H1 (cell line): ENCODE measurements around the gene DNAJA1. TPM values are rescaled to one million over a fixed set of nuclear protein-coding genes. Genes with fewer than 3 reads are reported as not detected.

Source experiments
- CTCF ChIA-PET: fragments of 300-600 bp; sonication (Branson Sonifier 250); formaldehyde crosslinking; loops from one replicate; lab custom pipeline; 2021; ENCODE audit not compliant: partially characterized antibody; lab: Charles Lee
- POLR2A ChIA-PET: fragments of 300-600 bp; sonication (Branson Sonifier 250); formaldehyde crosslinking; loops from one replicate; lab custom pipeline; 2021; ENCODE audit warnings: inconsistent platforms; ENCODE audit not compliant: partially characterized antibody; lab: Charles Lee
- DNase-seq, 2 experiments: peaks; one replicate each; pipeline versions ENCODE4 v3.0.0 to v3.0.0-alpha.2; 2010 to 2022; ENCODE audit warnings: low spot score in 2 of 2, low read depth in 1 of 2, mixed read lengths in 1 of 2
- FAIRE-seq: peaks from 2 replicates; lab custom pipeline; 2011; peaks lifted over from hg19 to GRCh38; lab: Jason Lieb, UNC
- H2AFZ ChIP-seq: 2 replicates; pipeline ENCODE4 v1.8.1; 2012; ENCODE audit warnings: low read length, inconsistent platforms
- H2AK5ac ChIP-seq: 2 replicates; pipeline ENCODE4 v1.6.1; 2013; ENCODE audit warnings: low read depth, low read length
- H2BK120ac ChIP-seq: replicated peaks from 2 replicates; pipeline ENCODE3; 2013; ENCODE audit warnings: low read depth, low read length, inconsistent platforms
- H2BK12ac ChIP-seq: 2 replicates; pipeline ENCODE4 v1.6.1; 2013; ENCODE audit warnings: low read depth, low read length
- H2BK15ac ChIP-seq: 2 replicates; pipeline ENCODE4 v1.6.1; 2013; ENCODE audit warnings: low read length
- H2BK20ac ChIP-seq: 2 replicates; pipeline ENCODE4 v1.6.1; 2013; ENCODE audit warnings: low read length
- H2BK5ac ChIP-seq: 2 replicates; pipeline ENCODE4 v1.6.1; 2013; ENCODE audit warnings: low read depth, low read length
- H3K14ac ChIP-seq: 2 replicates; pipeline ENCODE4 v1.6.1; 2013; ENCODE audit warnings: inconsistent platforms; ENCODE audit not compliant: insufficient read length
- H3K18ac ChIP-seq: 2 replicates; pipeline ENCODE4 v1.6.1; 2013; ENCODE audit warnings: low read length; ENCODE audit errors: extremely low read depth
- H3K23ac ChIP-seq: 2 replicates; pipeline ENCODE4 v1.6.1; 2013; ENCODE audit warnings: inconsistent platforms; ENCODE audit not compliant: insufficient read length
- H3K23me2 ChIP-seq: 2 replicates; pipeline ENCODE4 v1.6.1; 2013; ENCODE audit warnings: low read depth, low read length
- H3K27ac ChIP-seq: 2 replicates; pipeline ENCODE4 v1.6.1; 2011; ENCODE audit warnings: low read depth, low read length, inconsistent platforms
- H3K27me3 ChIP-seq, 4 experiments: replicated peaks in 1 of 4; 1 replicate in 1 of 4; 2 replicates in 3 of 4; pipeline versions ENCODE4 v1.6.1 to v1.8.1; 2011 to 2013; ENCODE audit warnings: low read length in 3 of 4, mild to moderate bottlenecking in 3 of 4, inconsistent platforms in 2 of 4, mixed read lengths in 2 of 4, moderate library complexity in 1 of 4; ENCODE audit not compliant: control insufficient read depth in 3 of 4, insufficient read depth in 3 of 4; ENCODE audit errors: extremely low read depth in 1 of 4
- H3K36me3 ChIP-seq, 4 experiments: 2 replicates each; pipeline versions ENCODE4 v1.6.1 to v1.8.1; 2011 to 2013; ENCODE audit warnings: mild to moderate bottlenecking in 4 of 4, low read length in 3 of 4, moderate library complexity in 2 of 4, control low read depth in 1 of 4, inconsistent platforms in 1 of 4; ENCODE audit not compliant: insufficient read depth in 4 of 4, control insufficient read depth in 2 of 4
- H3K4ac ChIP-seq: replicated peaks from 2 replicates; pipeline ENCODE3; 2013; ENCODE audit warnings: low read length, low read depth, mixed read lengths, inconsistent platforms; ENCODE audit not compliant: insufficient read length
- H3K4me1 ChIP-seq, 4 experiments: replicated peaks in 1 of 4; 1 replicate in 1 of 4; 2 replicates in 3 of 4; pipeline versions ENCODE4 v1.6.1 to v1.8.1; 2011 to 2013; ENCODE audit warnings: low read length in 3 of 4, inconsistent platforms in 2 of 4, mixed read lengths in 1 of 4; ENCODE audit not compliant: insufficient read depth in 4 of 4, control insufficient read depth in 3 of 4
- H3K4me2 ChIP-seq, 2 experiments: 2 replicates each; pipeline versions ENCODE4 v1.6.1 to v1.8.1; 2011 to 2013; ENCODE audit warnings: low read depth in 2 of 2, low read length in 2 of 2, control low read depth in 1 of 2, inconsistent platforms in 1 of 2, mild to moderate bottlenecking in 1 of 2; ENCODE audit not compliant: insufficient read depth in 1 of 2
- H3K4me3 ChIP-seq, 4 experiments: fragments of 200-600, 300-600 bp in 1 of 4; sonication (generic), shearing (Covaris generic), sonication (Bioruptor Twin) in 1 of 4; 2 replicates each; pipeline versions ENCODE4 v1.5.1 to v1.8.1; 2011 to 2016; ENCODE audit warnings: low read length in 4 of 4, low read depth in 3 of 4, control low read depth in 2 of 4, inconsistent platforms in 2 of 4, mild to moderate bottlenecking in 2 of 4, mixed read lengths in 1 of 4, moderate library complexity in 1 of 4; ENCODE audit not compliant: insufficient read depth in 2 of 4; ENCODE audit errors: extremely low read depth in 1 of 4
- H3K56ac ChIP-seq: replicated peaks from 2 replicates; pipeline ENCODE3; 2013; ENCODE audit warnings: low read depth, mild to moderate bottlenecking, mixed read lengths, low read length, inconsistent platforms; ENCODE audit not compliant: insufficient read length
- H3K79me1 ChIP-seq: 2 replicates; pipeline ENCODE4 v1.6.1; 2013; ENCODE audit warnings: low read depth, low read length, control low read depth
- H3K79me2 ChIP-seq, 2 experiments: 2 replicates each; pipeline versions ENCODE4 v1.6.1 to v1.8.1; 2012 to 2013; ENCODE audit warnings: low read length in 2 of 2, mild to moderate bottlenecking in 2 of 2, inconsistent platforms in 1 of 2; ENCODE audit not compliant: insufficient read depth in 2 of 2, control insufficient read depth in 1 of 2
- H3K9ac ChIP-seq, 4 experiments: replicated peaks in 1 of 4; 1 replicate in 1 of 4; 2 replicates in 3 of 4; pipeline versions ENCODE4 v1.6.1 to v1.8.1; 2011 to 2013; ENCODE audit warnings: low read depth in 3 of 4, low read length in 3 of 4, control low read depth in 2 of 4, mild to moderate bottlenecking in 2 of 4, moderate library complexity in 2 of 4, inconsistent platforms in 1 of 4; ENCODE audit errors: extremely low read depth in 1 of 4
- H3K9me3 ChIP-seq, 2 experiments: 2 replicates each; pipeline versions ENCODE4 v1.6.1 to v1.8.1; 2012 to 2013; ENCODE audit warnings: mild to moderate bottlenecking in 2 of 2, moderate library complexity in 2 of 2, control low read depth in 1 of 2, inconsistent platforms in 1 of 2, low read depth in 1 of 2, low read length in 1 of 2, mixed read lengths in 1 of 2; ENCODE audit not compliant: insufficient read depth in 2 of 2
- H4K20me1 ChIP-seq, 2 experiments: replicated peaks in 1 of 2; 2 replicates each; pipeline versions ENCODE3 to v1.8.1; 2011 to 2013; ENCODE audit warnings: inconsistent platforms in 2 of 2, low read length in 2 of 2, mild to moderate bottlenecking in 1 of 2; ENCODE audit not compliant: insufficient read depth in 2 of 2, control insufficient read depth in 1 of 2
- H4K5ac ChIP-seq: 2 replicates; pipeline ENCODE4 v1.6.1; 2013; ENCODE audit warnings: low read length, low read depth, mixed read lengths, inconsistent platforms; ENCODE audit not compliant: insufficient read length
- H4K8ac ChIP-seq: 2 replicates; pipeline ENCODE4 v1.8.0; 2013; ENCODE audit warnings: mild to moderate bottlenecking, moderate library complexity, low read length, inconsistent platforms; ENCODE audit not compliant: insufficient read depth; ENCODE audit errors: extremely low read depth
- H4K91ac ChIP-seq: replicated peaks from 2 replicates; pipeline ENCODE3; 2013; ENCODE audit warnings: low read length, mixed read lengths, inconsistent platforms; ENCODE audit not compliant: insufficient read length
- BACH1 ChIP-seq: IDR thresholded peaks from 2 replicates; pipeline ENCODE4 v1.6.1; 2012; ENCODE audit warnings: low read length, improper control_type of control experiment
- KDM1A ChIP-seq: fragments of 200-600, 300-600 bp; sonication (generic); IDR thresholded peaks from 2 replicates; pipeline ENCODE4 v1.7.1; 2016; ENCODE audit warnings: mild to moderate bottlenecking, low read length, borderline replicate concordance
- KDM5A ChIP-seq: fragments of 200-600 bp; IDR thresholded peaks from 2 replicates; pipeline ENCODE4 v1.7.1; 2012; ENCODE audit warnings: mild to moderate bottlenecking, low read length, inconsistent platforms, mixed read lengths
- POLR2AphosphoS5 ChIP-seq: IDR thresholded peaks from 2 replicates; pipeline ENCODE4 v1.6.1; 2011; ENCODE audit warnings: low read depth, low read length
- RXRA ChIP-seq: IDR thresholded peaks from 2 replicates; pipeline ENCODE4 v1.6.1; 2011; ENCODE audit warnings: low read depth, mild to moderate bottlenecking, low read length, moderate library complexity; ENCODE audit not compliant: insufficient read depth
- USF2 ChIP-seq: IDR thresholded peaks from 2 replicates; pipeline ENCODE4 v1.6.1; 2011; ENCODE audit warnings: low read length, improper control_type of control experiment
- WGBS, 2 experiments: shearing (Covaris generic) in 1 of 2; methylation state at CpG; one replicate each; pipeline versions ENCODE4 v1.1.6 to v1.1.7; 2013 to 2015; ENCODE audit warnings: low lambda C conversion rate in 2 of 2, mixed read lengths in 2 of 2, inconsistent platforms in 1 of 2, low coverage in 1 of 2, missing lambda C conversion rate in 1 of 2; ENCODE audit not compliant: insufficient replicate concordance in 2 of 2, insufficient coverage in 1 of 2, insufficient read length in 1 of 2; ENCODE audit errors: extremely low coverage in 1 of 2, missing lambda C conversion rate in 1 of 2; 5-methylcytosine and 5-hydroxymethylcytosine counted together
- polyA plus RNA-seq, 7 experiments: library from polyadenylated mRNA; depleted of rRNA in 3 of 7; stranded (reverse) in 5 of 7; unstranded in 2 of 7; fragments of >200 nt in 5 of 7; fragments of 200-250 nt in 2 of 7; gene quantifications; 1 replicate in 5 of 7; 2 replicates in 1 of 7; 4 replicates in 1 of 7; pipeline versions ENCODE4 v1.2.1 to v1.2.3, GENCODE V29; 2011 to 2013; ENCODE audit warnings: missing spikeins in 2 of 7, mixed read lengths in 2 of 7
- total RNA-seq: library from RNA; stranded (reverse); fragmentation: NEBNext Ultra II Directional; extraction: Animal tissue kit (Norgen Biotek cat#: 25700); gene quantifications from 2 replicates; pipeline ENCODE4 v1.2.1, GENCODE V29; 2021

Gene DNAJA1
- total and polyA plus RNA-seq, 2 of the 8 experiments (the other 6 are each of a cell fraction or from before 2014, with no cell fraction given) = 54.4 to 159 TPM

GRCh38 chr9:33040792-33041431, 15.8 kb downstream of the DNAJA1 start:
- no peak overlapping the region for H2AFZ ChIP-seq
- H3K56ac ChIP-seq = no peak overlapping the region
- no peak overlapping the region for H3K27ac ChIP-seq
- no peak overlapping the region for H3K4me3 ChIP-seq
- no peak for FAIRE-seq
- H4K8ac ChIP-seq = no peak overlapping the region
- no peak overlapping the region for H3K18ac ChIP-seq
- H2BK12ac ChIP-seq = no peak overlapping the region
- H2BK120ac ChIP-seq = no peak overlapping the region
- no peak overlapping the region for H2BK20ac ChIP-seq
- no peaks in the 10 kb centered on the region for H3K79me2 ChIP-seq
- no peak overlapping the region for H3K23ac ChIP-seq
- no peak overlapping the region for H4K91ac ChIP-seq
- H2AK5ac ChIP-seq = no peak overlapping the region
- TF ChIP-seq RXRA (no peak), KDM5A (no peak), USF2 (no peak), POLR2AphosphoS5 (0 out of 2 replicates have a peak, but pooled peaks have one; percentile 19), BACH1 (no peak), KDM1A (no peak)
- TF ChIP-seq, all 59 proteins: peak for 1
- DNase-seq = no peak
- POLR2A ChIA-PET = interaction anchor here (0.6 to 7.5 kb wide), 6 partner anchors 13 to 256 kb away, joined by 3 to 84 read pairs (median 3); partner anchors contain the start of gene DNAJA1
- Histone ChIP-seq H2BK15ac (no peak overlapping the region), H3K36me3 (peaks cover 9 to 45% (median 33%) of the 10 kb centered on the region in 4 experiments), H3K23me2 (0 out of 2 replicates have a peak, but pooled peaks cover 3% of the 10 kb centered on the region), H3K4me1 (peaks cover 0 to 8% (median 3%) of the 10 kb centered on the region in 4 experiments; a peak in 4 of 7 replicates), H3K14ac (no peak overlapping the region), H3K9me3 (no peaks in the 10 kb centered on the region), H3K4me2 (no peak overlapping the region), H3K79me1 (no peaks in the 10 kb centered on the region), H2BK5ac (no peak overlapping the region), H3K9ac (no peak overlapping the region), H3K4ac (no peak overlapping the region), H4K5ac (no peak overlapping the region), H3K27me3 (no peaks in the 10 kb centered on the region), H4K20me1 (peaks cover 0 to 3% of the 10 kb centered on the region in 2 experiments)
- 89% methylated on average over 9 of the region's 9 CpGs; no CpG with 5 or more reads in 1 of the 2 experiments for WGBS, 2 experiments
- CTCF ChIA-PET = interaction anchor here (0.9 to 1.1 kb wide), 2 partner anchors 176 to 247 kb away, joined by 3 read pairs; no protein-coding TSS in a partner anchor
